ENCODE measurements around the gene KLHDC7A.

KLHDC7A gene

DNA sequence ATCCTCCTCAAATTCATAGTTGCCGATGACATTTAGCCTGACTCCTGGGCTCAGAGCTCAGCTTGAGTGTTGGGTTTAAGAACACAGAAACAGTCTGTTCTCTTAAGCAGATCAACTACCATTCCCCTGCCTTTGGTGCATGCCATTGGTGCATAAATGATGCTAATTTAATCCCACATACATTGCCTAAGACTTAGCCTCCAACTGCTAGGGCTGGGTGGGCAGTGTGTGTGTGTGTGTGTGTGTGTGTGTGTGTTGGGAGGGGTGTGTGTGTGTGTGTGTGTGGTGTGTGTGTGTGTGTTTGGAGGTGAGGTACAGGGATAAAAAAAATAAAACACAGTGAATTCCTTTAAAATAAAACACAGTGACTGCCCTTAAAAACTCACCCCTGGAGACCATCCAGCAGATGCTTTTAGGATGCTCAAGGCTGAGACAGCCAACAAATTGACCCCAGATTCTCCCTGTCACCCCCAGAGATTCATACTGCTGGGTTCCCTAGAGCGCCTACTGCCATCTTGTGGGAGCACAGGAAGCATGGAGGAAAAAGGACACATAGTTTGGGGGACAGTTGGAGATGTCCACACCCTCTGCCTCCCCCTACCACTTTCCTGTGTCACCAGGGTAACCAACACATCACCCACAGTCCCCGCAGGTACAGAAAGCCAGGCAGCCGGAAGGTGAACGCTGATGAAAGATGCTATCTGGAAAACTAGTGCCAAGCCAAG lies 30.6 kb downstream of the KLHDC7A start:
- DNase-seq: no peak

DNA sequence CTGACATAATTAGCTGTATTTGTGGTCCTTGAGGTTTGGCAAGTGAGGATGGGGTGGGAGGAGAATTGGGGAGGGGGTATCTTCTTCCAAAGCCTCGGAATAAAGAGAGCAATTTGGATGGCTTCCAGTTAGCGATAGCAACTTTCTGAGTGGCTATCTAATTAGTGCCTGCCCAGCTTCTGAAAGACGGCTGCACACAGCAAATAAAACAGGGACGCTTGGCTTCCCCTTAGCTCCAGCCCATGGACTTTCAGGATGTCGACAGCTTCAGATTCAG lies 31.1 kb downstream of the KLHDC7A start:
- no peak for DNase-seq

DNA sequence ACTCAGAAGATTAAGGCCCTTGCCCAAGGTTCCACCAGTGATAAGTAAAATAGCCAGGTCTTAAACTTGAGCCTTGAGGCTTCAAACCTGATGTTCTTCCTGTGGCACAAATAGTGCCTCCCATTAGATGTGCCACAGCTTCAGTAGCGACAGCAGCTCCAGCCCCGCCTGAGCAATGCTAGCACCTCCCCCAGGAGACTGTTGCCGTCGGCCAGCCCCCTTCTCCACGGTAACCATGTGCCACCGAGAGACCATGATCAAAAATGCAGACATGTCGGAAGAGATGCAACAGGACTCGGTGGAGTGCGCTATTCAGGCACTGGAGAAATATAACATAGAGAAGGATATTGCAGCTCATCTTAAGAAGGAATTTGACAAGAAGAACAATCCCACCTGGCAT lies 32.2 kb downstream of the KLHDC7A start:
- DNase-seq: no peak

DNA sequence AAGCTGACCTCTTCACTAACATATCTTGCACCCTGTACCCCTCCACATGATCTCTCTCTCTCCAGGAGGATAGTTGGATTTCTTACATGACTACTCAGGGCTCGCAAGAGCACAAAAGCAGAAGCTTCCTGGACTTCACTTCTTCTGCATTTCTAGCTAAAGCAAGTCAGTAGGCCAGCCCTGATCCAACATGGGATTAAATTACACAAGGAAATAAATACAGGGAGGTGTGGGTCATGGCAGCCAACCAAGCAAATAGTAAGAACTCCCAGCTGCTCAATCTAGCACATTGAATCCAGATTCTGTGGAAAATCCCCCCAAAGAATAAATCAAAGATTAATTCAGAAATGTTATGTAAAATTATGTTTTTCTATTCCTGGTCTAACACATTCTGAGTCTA lies 33.3 kb downstream of the KLHDC7A start:
- DNase-seq: no peak

DNA sequence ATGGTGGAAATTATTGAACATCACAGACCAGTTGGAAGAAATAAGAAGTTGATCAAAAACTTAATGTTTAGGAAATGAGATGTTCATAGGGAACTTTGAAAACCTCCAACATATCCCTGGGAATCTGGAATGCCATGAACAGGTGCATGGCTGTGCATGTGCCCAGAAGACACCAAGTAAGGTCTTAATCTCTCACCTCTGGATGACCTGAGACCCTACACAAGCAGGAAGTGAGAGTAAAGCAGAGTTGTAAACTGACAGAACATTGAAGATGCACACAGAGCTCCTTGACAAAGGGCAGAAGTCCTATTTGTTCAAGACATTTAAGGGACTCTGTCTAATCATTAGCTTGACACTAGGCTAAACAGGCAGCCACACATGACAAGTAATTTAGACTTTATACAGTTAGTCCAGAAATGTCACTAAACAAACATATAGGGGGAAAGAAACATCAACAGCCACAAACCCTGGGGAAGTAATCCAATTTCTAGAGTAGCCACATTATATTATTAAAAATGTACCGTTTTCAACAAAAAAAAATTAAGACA lies 34.5 kb downstream of the KLHDC7A start:
- no peak for DNase-seq

DNA sequence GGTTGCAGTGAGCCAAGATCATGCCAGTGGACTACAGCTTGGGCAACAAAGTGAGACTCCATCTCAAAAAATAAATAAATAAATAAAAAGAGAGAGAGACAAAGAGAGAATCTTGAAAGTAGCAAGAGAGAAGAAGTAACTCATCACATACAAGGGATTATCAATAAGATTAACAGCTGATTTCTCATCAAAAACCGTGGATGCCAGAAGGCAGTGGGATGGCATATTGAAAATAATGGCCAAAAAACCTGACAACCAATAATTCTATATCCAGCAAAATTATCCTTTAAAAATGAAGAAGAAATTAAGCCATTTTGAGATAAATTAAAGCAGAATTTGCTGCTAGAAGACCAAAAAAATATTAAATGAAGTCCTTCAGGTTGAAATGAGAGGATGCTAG lies 35.7 kb downstream of the KLHDC7A start:
- DNase-seq: no peak

DNA sequence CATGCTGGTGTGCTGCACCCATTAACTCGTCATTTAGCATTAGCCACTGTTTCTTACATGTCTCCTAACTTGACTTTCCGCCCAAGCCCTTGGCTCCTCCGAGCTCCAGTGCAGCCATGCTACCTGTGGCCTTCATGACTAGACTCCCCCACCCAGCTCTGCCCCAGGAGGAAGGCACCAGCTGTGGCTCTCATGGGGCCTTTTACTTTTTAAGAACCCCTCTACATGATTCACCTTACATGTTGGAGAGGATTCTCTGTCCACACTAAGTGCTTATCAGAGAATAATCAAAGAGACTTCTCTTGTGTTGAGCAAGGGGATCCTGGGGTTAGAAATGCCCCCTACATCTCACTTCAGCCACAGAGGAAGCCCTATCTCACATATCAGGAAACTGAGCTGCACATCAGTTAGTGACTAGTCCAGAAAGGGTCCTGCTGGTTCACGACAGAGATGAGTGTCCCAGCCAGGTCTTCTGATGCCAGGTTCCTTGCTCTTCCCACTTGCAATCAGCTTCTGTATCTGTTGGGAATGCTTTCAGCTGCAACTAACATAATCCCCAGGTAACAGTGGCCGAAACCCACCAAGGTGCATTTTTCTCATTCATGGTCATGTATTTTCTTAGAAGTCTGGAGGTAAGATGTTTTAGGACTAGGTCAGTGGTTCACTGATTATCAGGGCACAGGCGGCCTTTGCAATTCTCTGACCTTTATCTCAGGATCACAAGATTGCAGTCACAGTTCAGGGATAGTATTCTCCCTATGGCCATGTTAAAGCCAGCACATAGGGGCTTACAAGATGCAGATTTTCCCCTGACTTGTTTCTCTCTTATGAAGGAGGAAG lies 45.9 kb downstream of the KLHDC7A start:
- no peak for DNase-seq

DNA sequence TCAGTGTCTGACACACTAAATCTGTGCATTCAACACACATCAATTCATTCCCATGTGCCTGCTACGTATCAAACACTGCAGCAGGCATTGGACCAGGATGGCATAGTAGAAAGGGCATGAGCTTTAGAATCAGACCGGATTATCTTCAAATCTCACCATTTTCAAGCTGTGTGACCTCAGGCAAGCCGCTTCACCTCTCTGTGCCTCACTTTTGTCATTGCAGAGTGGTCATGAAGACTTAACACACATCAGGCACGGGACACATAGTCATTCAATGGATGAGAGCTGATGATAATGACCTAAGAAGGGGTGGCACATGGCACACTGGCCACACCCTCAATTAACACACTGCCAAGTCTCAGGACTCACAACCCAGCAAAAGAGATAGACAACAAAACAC lies 46.8 kb downstream of the KLHDC7A start:
- DNase-seq: no peak

DNA sequence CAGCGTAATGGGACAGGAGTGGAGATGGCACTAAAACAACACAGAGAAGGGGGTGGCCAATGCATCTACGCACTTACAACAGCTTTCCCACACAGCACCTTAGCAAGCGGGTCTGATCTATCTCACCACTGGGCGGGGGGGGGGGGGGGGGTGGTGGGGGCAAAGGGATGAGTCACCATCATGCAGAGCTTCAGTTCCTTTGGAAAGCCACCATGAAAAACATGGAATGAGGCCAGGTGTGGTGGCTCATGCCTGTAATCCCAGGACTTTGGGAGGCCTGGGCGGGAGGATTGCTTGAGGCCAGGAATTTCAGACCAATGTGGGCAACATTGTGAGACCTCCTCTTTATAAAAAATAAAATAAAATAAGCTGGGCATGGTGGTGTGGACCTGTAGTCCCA lies 47.2 kb downstream of the KLHDC7A start:
- no peak for DNase-seq

DNA sequence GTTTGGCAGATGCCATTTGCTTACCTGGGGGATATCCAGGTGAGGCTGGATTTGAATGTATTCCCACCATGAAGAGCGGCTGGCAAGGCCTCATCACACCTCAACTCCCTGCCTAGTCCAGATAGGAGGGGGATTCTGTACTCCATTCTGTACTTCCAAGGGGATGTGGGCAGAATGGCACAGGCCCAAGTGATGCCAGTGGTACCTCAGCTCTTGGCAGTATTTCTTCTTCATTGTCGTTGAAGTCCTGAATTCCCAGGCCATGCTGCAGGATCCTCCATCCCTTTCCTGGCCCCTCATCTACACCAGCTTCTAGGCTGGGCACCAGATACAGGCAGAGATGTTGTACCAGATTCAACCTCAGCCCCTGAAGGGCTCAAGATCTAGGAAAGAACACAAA lies 47.9 kb downstream of the KLHDC7A start:
- no peak for DNase-seq

DNA sequence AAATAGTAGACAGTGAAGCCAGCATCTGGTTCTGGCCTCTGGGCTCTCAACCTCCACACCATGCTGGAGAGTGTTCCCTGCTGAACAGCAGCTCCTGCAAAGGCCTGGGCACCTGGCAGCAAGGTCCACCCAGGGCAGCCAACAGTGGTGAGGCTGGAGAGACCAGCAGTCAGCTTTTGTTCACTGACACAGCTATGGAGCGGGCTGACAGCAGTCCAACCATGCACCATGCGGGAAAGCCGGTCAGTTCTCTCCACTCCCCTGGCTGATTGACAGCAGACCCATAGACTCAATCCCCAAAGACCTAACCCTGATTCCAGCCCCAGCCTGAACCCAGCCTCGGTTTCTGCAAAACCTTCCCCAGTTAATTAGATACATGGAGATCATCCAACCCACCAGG lies 49.0 kb downstream of the KLHDC7A start:
- no peak for DNase-seq

DNA sequence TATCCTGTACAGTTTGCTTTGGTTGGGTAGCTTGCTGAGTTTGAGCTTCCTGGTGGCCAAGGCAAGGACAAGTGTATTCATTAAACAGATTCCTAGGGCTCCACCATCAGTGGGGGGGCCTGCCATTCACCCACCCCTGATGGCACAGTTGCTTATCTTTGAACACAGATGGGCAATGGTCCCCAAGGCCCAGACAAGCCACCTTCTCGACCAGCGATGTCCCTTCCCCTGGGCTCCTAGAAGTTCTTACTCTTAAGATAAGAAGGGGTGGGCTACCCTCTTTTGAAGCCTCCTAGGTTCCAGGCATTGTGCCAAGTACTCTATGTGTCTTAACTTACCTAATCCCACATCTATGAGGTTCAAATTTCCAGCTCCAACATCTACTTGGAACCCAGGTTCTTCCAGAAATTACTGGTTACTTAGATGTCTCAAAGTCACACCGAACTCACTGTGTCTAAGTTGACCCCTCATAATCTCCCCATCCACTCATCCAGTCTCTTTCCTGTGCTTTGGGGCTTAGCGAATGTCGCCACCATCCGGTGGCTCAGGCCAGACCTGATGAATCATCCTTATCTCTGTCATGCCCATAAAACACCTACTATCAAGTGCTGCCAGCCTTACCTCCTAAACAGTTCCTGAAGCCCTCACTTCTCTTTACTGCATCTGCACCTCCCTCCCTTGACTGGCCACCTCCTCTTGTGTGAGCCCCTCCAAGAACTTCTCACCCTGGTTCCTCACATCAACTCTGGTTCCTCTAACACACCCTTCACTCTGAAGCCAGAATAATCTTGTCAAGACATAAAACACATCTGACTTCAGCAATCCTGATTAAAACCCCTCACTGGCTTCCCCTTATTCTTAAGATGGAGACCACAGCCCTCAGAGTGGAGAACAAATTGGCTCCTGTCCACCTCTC lies 50.1 kb downstream of the KLHDC7A start:
- DNase-seq: no peak

DNA sequence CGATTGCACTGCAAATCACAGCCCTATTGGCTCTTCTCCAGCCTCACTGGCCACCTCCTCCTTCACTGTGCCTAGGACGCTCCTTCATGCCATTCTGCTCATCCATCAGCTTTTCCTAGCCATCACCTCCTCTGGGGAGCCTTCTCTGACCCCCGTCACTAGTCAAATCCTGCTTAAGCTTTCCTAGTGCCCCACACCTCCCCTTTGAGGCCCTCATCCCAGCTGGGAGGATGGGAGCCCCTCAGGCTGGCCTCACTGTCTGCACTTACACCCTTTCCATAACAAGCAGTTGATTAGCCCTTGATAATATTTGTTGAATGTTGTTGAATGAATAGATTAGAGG lies 50.7 kb downstream of the KLHDC7A start:
- no peak for DNase-seq

DNA sequence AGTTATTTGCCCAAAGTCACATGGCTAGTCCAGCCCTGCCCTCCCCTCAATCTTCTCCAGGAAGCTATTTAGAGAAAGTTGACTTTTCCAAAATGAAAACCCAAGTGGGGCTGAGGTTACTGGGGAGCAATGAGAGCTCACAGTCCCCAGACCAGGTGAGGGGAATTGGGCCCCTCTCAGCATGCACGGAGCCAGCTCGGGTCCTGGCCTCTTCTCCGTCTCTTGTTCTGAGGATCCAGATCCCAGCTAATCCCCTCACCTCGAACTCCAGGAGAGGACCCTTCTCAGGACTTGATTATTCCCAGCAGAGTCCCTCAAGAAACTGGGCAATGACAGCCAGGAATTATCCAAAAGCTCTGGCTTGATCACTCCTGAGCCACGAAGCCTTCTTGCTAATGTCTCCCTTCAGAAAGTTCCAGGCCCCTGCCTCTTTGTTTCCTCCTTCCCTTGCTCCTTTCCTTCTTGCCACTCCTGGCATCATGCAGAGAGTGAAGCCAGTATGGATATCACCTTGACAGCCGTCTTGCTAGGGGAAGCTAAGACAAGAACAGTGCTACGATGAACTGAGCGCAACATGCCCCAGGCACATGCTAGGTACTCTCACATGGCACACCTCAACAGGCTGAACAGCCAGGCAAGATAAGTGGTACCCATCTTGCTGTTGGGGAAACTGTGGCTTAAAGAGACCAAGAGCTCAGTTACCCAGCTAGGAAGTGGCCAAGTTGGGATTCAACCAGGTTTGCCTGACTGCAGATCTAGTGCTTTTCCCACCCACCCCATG lies 51.9 kb downstream of the KLHDC7A start:
- no peak for DNase-seq

DNA sequence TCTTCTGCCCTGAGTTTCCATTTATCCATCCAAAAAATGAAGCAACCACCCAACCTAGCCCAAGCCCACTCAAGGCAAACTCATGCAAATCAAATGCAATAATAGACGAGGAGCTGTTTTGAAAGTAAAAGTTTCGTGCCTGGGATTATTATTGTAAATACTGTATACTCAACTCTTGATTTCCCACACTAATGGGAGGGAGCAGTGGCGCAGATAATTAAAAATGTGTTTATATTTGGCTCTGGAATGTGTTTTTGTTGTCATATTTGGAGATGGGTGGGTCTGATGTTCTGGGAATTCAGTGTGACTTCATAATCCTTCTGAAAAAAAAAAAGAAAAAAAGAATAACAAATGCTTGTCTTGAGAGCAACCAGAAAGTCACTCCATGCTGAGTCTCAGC lies 52.5 kb downstream of the KLHDC7A start:
- DNase-seq: no peak

DNA sequence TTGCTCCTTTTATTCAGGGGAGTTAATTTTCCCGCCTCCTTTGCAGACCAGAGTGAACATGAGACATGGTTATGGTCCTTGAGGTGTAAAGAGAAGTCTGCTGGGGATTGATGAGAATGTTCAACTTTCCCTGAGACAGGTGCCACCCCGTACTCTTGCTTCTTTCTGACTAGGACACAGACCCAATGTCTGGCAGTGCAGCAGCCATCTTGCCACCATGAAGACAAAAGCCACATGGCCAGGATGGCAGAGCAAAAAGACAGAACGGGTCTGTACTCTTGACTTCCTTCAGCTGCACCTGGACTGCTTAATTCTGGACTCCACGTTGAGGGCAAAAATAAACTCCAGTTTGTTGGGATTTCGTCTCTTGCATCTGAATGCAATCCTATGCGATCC lies 54.1 kb downstream of the KLHDC7A start:
- no peak for DNase-seq
